HG02678 (cell line): ENCODE data around the gene MED13.
"Not testable (repeated sequence)": the region's sequence is repeated elsewhere in the genome, so short reads cannot be mapped to it uniquely, and the experiment has no call there.

ENCODE experiments used
- ATAC-seq: cut with Tn5 transposase; IDR thresholded peaks from one replicate; pipeline ENCODE4 v1.9.1; 2021; ENCODE audit warnings: mild to moderate bottlenecking, moderate library complexity; ENCODE audit not compliant: unreplicated experiment

MED13 gene

GRCh38 chr17:62057696-62058095 is 7.4 kb downstream of the MED13 start:
- ATAC-seq = no peak

DNA sequence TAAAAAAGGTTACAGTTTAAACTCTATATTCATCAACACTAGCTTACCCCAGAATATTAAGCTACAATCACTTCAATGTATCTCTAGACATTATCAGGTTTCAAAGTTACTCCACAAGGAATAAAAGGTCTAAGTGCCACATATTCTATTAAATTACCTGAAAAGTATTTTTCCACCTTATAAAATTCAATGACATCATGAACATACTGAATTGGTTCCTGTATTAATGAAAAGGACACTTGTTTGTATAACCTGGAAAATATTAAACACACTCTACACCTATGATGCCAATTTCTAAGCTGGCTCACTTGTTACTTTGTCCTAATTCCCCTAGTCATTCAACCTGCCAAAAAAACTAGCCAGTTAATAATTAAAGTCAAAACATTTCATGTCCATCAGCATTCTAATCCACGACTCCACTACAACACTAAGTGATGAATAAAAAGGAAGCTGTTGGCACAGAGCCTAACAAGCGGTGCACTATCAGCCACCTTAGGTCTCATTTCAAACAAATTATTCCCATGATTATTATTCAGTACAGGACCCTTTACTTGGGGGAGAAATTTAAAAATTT is 12.2 kb downstream of the MED13 start:
- ATAC-seq = no peak

DNA sequence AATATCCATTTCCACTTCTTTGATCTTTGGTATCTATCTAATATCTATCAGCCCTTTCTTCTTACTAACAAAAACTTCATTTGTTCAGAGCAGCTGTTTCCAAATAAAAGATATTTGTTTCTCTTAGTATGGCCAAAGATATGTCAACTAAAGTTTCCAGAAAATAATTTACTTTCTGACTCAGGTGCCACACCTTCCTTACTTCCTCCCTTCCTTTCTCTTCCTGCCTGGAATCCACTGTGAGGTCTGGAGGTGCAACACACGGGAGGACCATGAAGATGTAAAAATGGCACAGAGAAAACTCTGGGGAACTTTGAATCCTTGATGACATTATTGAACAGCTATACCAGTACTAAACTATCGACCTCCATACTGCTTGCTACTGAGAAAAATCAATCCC is 14.0 kb downstream of the MED13 start:
- no peak for ATAC-seq

DNA sequence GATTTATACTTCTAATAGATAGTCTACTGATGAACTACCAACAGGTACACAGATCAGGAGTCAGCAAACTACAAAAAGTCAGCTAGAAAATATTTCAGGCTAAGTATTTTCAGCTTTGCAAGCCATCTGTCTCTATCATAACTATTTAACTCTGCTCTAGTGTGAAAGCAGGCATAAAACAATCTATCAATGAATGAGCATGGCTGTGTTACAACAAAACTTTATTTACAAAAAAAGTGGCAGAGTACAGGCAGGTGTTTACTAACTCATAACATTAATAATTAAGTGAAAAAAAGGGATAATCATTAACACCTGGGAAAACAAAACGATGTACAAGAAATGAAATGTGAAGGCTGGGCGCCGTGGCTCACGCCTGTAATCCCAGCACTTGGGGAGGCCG is 15.8 kb downstream of the MED13 start:
- ATAC-seq = no peak

- ATAC-seq = no peak
Measured at GRCh38 chr17:62048262-62048661, 16.8 kb downstream of the MED13 start.

DNA sequence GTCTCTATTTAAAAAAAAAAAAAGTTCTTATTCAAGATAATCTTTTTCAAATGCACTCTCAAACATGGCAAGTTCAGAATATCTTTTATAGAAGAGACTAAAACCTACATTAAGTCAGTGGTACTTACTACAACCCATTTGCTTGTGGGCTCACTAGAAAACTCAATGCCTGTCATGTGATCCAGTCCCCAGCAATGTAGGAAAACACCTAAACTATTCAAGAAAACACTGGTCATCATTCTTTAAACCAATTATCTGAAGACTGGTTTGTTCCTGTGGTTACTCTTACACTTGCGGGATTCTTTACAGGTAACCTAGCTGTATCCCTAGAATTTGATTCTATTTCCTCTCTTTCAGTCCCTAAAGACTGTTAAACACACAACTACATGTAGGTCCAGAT is 19.6 kb downstream of the MED13 start:
- ATAC-seq = no peak

DNA sequence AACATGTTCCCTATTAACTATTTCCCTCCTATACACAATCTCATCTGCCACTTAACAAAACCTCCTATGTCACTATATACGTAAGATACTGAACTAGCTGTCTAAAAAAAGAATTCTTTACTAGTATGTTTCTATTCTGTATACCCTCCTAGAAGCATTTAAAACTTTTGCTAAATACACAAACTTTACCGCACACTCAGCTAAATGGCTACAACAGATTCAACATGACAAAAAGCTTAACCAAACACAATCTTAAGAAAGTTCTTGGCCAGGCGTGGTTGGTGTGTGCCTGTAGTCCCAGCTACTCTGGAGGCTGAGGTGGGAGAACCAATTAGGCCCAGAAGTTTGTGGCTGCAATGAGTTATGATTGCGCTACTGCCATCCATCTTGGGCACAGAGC is 20.0 kb downstream of the MED13 start:
- no peak for ATAC-seq

DNA sequence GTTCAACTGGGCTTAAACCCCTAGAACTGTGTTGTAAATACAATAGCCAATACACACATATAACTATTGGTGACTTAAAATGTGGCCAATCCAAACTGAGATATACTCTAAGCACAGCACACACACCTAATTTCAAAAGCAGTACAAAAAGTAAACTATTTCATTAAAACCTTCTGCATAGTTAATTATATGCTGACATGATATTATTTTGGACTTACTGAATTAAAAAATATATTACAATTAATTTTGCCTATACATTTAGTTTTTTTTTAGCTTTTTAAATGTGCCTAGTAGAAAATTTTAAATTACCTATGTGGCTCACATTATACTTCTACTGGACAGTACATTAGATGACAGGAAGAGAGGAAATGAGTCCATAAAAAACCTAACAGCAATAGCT is 21.5 kb downstream of the MED13 start:
- ATAC-seq = no peak

- no peak for ATAC-seq
Measured at GRCh38 chr17:62043140-62043539, 21.9 kb downstream of the MED13 start.

- ATAC-seq = no peak
Measured at GRCh38 chr17:62038248-62038647, 26.8 kb downstream of the MED13 start.

GRCh38 chr17:62033317-62033716 is 31.8 kb downstream of the MED13 start:
- no peak for ATAC-seq

DNA sequence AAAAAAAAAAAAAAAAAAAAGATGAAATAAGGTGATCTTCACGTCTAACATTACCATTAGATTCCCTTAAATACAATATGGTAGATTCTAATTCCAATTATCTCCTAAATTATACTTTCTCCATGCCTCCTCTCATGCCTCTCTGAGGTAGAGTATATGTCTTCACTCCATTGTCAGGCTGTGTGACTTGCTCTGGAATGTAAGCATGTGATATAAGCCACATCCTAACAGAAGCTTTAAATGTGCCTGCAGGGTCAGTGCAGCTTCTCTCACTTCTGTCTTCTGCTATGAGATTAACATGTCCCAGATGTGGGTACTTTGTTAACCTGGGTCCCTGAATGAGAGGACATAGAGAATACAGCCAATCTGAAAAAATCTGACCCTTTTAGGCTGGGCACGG is 32.6 kb downstream of the MED13 start:
- no peak for ATAC-seq

GRCh38 chr17:62030264-62030663 is 34.8 kb downstream of the MED13 start:
- ATAC-seq = no peak

DNA sequence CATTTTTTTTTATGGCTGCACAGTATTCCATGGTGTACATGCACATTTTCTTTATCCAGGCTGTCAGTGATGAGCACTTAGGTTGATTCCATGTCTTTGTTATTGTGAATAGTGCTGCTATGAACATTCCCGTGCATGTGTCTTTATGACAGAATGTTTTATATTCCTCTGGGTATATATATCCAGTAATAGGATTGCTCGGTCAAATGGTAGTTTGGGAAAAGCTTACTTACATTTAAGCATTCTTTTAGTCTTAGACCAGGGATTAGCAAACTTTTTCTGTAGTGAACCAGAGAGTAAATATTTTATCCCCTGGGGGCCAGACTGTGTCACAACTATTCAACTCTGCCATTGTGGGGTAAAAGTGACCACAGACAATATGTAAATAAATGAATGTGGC is 40.2 kb downstream of the MED13 start:
- no peak for ATAC-seq

DNA sequence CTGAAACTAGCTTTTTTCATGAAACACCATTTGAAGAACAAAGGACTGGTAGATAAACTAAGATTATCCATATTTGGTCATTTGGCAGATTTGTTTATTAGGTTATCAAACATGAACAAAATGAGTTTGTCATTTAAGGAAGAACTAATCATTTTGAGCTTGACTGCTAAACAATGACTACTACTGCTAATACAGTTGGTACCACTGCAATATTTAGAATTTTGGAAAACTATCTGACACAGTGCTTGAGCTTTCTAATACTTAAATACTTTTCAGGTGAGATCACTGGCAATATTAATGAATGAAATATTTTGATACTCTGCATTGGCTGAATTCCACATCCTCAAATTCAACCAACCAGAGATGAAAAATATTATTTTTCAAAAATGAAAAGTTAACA is 47.2 kb downstream of the MED13 start:
- no peak for ATAC-seq

DNA sequence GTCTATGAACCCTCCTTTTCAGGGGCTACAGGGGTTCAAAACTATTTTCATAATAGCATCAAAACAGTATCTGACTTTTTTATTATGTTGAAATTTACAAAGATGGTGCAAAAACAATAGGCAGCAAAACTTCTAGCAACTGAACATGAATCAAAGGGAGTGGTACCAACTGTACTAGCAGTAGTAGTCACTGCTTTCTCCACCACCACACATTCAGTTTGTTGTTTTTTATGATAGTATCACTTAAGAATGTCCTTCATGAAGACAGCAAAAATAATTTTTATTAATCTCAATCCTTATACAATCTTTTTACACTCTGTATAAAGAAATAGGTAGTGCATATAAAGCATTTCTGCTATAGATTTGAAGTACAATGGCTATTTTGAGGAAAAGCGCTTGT is 47.6 kb downstream of the MED13 start:
- no peak for ATAC-seq

DNA sequence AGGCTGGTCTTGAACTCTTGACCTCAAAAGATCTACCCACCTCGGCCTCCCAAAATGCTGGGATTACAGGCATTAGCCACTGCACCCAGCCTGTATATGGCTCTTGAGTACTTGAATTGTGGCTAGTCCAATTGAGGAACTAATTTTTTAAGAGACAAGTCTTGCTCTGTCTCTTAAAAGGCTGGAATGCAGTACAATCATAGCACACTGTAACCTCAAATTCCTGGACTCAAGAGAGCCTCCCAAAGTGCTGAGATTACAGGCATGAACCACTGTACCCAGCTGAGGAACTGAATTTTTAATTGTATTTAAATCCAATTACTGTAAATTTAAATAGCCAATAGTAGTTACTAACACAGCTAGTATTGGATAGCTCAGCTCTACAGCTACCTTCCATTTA is 50.6 kb downstream of the MED13 start:
- no peak for ATAC-seq

- ATAC-seq = no peak
Measured at GRCh38 chr17:62009220-62009619, 55.9 kb downstream of the MED13 start.

GRCh38 chr17:62008294-62008693 is 56.8 kb downstream of the MED13 start:
- ATAC-seq = no peak

DNA sequence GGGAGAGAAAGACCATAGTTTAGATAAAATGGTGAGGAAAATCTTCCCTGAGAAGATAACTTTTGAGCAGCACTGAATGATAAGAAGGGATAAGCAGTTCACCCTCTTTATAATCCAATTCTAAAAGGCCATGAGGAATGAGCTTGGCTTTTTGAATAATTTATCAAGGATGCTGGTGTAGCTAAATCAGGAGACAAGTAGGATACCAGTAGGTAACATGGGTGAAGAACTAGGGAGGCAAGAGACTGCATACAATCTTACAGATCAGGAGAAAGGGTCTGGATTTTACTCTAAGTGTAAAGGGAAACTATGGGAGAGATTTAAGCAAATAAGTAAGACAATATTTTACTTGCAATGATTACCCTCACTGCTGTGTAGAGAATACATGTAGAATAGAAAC is 60.7 kb downstream of the MED13 start:
- ATAC-seq = no peak

DNA sequence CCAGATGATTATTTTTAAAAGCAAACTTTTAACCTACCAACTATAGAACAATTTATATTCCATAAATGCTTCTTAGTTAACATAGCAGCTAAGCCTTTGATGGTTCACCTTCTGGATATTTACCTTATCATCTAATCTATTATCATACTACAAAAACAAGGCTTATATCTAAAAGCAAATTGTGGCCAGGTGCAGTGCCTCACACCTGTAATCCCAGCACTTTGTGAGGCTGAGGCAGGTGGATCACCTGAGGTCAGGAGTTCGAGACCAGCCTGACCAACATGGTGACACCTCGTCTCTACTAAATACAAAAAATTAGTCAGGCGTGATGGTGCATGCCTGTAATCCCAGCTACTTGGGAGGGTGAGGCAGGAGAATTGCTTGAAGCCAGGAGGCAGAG is 61.9 kb downstream of the MED13 start:
- not testable (repeated sequence) for ATAC-seq

DNA sequence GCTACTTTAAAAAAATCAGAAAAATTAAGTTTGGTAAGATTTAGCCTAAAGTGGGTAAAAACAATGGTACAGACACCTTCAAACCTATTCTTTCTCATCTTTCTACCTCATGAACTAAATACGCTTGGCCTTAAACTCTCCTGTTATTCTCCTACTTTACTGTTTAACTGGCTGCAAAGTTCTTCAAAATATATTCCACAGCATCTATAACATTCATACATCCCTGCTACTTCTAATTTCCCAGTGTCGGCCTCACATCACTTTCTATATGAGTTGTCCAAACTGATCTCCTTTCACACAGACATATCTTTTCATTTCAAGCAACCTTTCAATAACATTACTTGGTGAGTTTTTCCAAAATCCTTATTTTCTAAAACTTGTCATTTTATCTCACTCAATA is 64.0 kb downstream of the MED13 start:
- no peak for ATAC-seq

- ATAC-seq = no peak
Measured at GRCh38 chr17:62000186-62000585, 64.9 kb downstream of the MED13 start.

GRCh38 chr17:61998534-61998933 is 66.5 kb downstream of the MED13 start:
- not testable (repeated sequence) for ATAC-seq
